SK-N-SH treated with all-trans-retinoic acid at 6 μM for 48 hours (cell line): Measurements from ENCODE around the gene P2RX4.
"Not testable (repeated sequence)": the region's sequence is repeated elsewhere in the genome, so short reads cannot be mapped to it uniquely, and the experiment has no call there.

Experiments
- ARNTL ChIP-seq: fragments of 450-650 bp; formaldehyde crosslinking; IDR thresholded peaks from 2 replicates; pipeline ENCODE4 v1.5.0; 2020; ENCODE audit warnings: low read depth, mild to moderate bottlenecking, moderate library complexity, borderline replicate concordance
- CREB5 ChIP-seq: fragments of 250-450 bp; sonication (Bioruptor Pico); IDR thresholded peaks from 2 replicates; pipeline ENCODE4 v1.5.1; 2020; ENCODE audit warnings: low read depth, mild to moderate bottlenecking, moderate library complexity
- ESRRG ChIP-seq: fragments of 250-450 bp; sonication (Bioruptor Pico); IDR thresholded peaks from 2 replicates; pipeline ENCODE4 v1.6.1; 2021; ENCODE audit warnings: mild to moderate bottlenecking
- GLIS3 ChIP-seq: fragments of 250-450 bp; sonication (Bioruptor Pico); IDR thresholded peaks from 2 replicates; pipeline ENCODE4 v1.5.0; 2020; ENCODE audit warnings: mild to moderate bottlenecking, moderate library complexity
- ISL1 ChIP-seq: fragments of 250-450 bp; sonication (Bioruptor Pico); IDR thresholded peaks from 2 replicates; pipeline ENCODE4 v2.1.2; 2022; ENCODE audit warnings: mild to moderate bottlenecking, moderate library complexity
- PATZ1 ChIP-seq: fragments of 250-450 bp; sonication (Bioruptor Pico); IDR thresholded peaks from 2 replicates; pipeline ENCODE4 v1.8.0; 2020; ENCODE audit warnings: mild to moderate bottlenecking, moderate library complexity, borderline replicate concordance
- POU6F1 ChIP-seq: fragments of 250-450 bp; sonication (Bioruptor Pico); IDR thresholded peaks from 2 replicates; pipeline ENCODE4 v1.8.0; 2021; ENCODE audit warnings: low read depth, mild to moderate bottlenecking, moderate library complexity, borderline replicate concordance
- RARB ChIP-seq: fragments of 250-450 bp; sonication (Bioruptor Pico); IDR thresholded peaks from 2 replicates; pipeline ENCODE4 v1.8.0; 2021; ENCODE audit warnings: mild to moderate bottlenecking, moderate library complexity
- ZFP30 ChIP-seq: fragments of 450-650 bp; formaldehyde crosslinking; IDR thresholded peaks from 2 replicates; pipeline ENCODE4 v1.5.0; 2022; ENCODE audit warnings: mild to moderate bottlenecking, moderate library complexity
- ZNF565 ChIP-seq: fragments of 450-650 bp; formaldehyde crosslinking; conservative IDR thresholded peaks from 2 replicates; pipeline ENCODE4 v1.5.0; 2020; ENCODE audit warnings: low read depth, mild to moderate bottlenecking, moderate library complexity
- ZNF8 ChIP-seq: fragments of 450-650 bp; formaldehyde crosslinking; IDR thresholded peaks from 2 replicates; pipeline ENCODE4 v1.5.0; 2020; ENCODE audit warnings: mild to moderate bottlenecking, moderate library complexity

- not testable (repeated sequence) for TF ChIP-seq ZNF565 (CRISPR knock-in tag); ARNTL (CRISPR knock-in tag); ZNF8 (CRISPR knock-in tag); GLIS3 (CRISPR knock-in tag); RARB; PATZ1 (CRISPR knock-in tag); ISL1 (CRISPR knock-in tag); CREB5 (CRISPR knock-in tag); ESRRG (CRISPR knock-in tag); POU6F1 (CRISPR knock-in tag); ZFP30
These were observed 73.0 kb downstream of the P2RX4 start for GRCh38 chr12:121282910-121283309.
